MCF 10A (cell line): ENCODE measurements around the gene SCN3B. TPM values are rescaled to one million over a fixed set of nuclear protein-coding genes. Genes with fewer than 3 reads are reported as not detected.

Experiments
- BruUV-seq: library from RNA; stranded (reverse); fragments of 400-500 nt; replicated peaks from 2 replicates; lab custom pipeline; 2021; lab: Mats Ljungman, UMichigan
- CTCF ChIA-PET: fragments of 300-600 bp; sonication (Branson Sonifier 250); formaldehyde crosslinking; extraction: SDS; loops from one replicate; lab custom pipeline; 2021; ENCODE audit warnings: antibody characterized with exemption, inconsistent platforms; lab: Yijun Ruan, JAX
- POLR2A ChIA-PET: fragments of 300-600, 350-650 bp; sonication (Branson Sonifier 250); formaldehyde crosslinking; extraction: SDS; loops from one replicate; lab custom pipeline; 2020; ENCODE audit warnings: antibody characterized with exemption, inconsistent platforms; lab: Yijun Ruan, JAX
- DNase-seq: peaks from one replicate; pipeline ENCODE4 v3.0.0-alpha.2; 2018; ENCODE audit not compliant: unreplicated experiment
- H3K27ac Mint-ChIP-seq: one replicate; pipeline ENCODE4 v1.8.0; 2022; ENCODE audit warnings: mild to moderate bottlenecking, low read depth, mixed read lengths; ENCODE audit not compliant: unreplicated experiment
- H3K27me3 Mint-ChIP-seq: one replicate; pipeline ENCODE4 v1.8.0; 2022; ENCODE audit warnings: mixed read lengths; ENCODE audit not compliant: insufficient read depth, unreplicated experiment
- H3K36me3 Mint-ChIP-seq: one replicate; pipeline ENCODE4 v1.8.0; 2022; ENCODE audit warnings: mild to moderate bottlenecking, moderate library complexity, mixed read lengths; ENCODE audit not compliant: insufficient read depth, unreplicated experiment
- H3K4me1 Mint-ChIP-seq: one replicate; pipeline ENCODE4 v1.8.0; 2022; ENCODE audit warnings: mixed read lengths; ENCODE audit not compliant: insufficient read depth, unreplicated experiment
- H3K4me3 Mint-ChIP-seq: one replicate; pipeline ENCODE4 v1.8.0; 2022; ENCODE audit warnings: mild to moderate bottlenecking, moderate library complexity, mixed read lengths; ENCODE audit not compliant: unreplicated experiment
- H3K9me3 Mint-ChIP-seq: one replicate; pipeline ENCODE4 v1.8.0; 2022; ENCODE audit warnings: mixed read lengths; ENCODE audit not compliant: unreplicated experiment
- CTCF ChIP-seq: fragments of 200-600 bp; IDR thresholded peaks from one replicate; pipeline ENCODE4 v1.8.0; 2022; ENCODE audit warnings: antibody characterized with exemption, mild to moderate bottlenecking; ENCODE audit not compliant: unreplicated experiment
- intact Hi-C: fragments of 100-400 bp; cut with micrococcal nuclease; formaldehyde crosslinking; loops from 2 replicates; pipeline ENCODE4 v1.14.1; 2022
- total RNA-seq: library from RNA; stranded (reverse); gene quantifications from 2 replicates; pipeline ENCODE4 v1.2.3, GENCODE V29; 2022

Gene SCN3B
- total RNA-seq, 1 experiment from 2014 or later, result 1.2 TPM

DNA sequence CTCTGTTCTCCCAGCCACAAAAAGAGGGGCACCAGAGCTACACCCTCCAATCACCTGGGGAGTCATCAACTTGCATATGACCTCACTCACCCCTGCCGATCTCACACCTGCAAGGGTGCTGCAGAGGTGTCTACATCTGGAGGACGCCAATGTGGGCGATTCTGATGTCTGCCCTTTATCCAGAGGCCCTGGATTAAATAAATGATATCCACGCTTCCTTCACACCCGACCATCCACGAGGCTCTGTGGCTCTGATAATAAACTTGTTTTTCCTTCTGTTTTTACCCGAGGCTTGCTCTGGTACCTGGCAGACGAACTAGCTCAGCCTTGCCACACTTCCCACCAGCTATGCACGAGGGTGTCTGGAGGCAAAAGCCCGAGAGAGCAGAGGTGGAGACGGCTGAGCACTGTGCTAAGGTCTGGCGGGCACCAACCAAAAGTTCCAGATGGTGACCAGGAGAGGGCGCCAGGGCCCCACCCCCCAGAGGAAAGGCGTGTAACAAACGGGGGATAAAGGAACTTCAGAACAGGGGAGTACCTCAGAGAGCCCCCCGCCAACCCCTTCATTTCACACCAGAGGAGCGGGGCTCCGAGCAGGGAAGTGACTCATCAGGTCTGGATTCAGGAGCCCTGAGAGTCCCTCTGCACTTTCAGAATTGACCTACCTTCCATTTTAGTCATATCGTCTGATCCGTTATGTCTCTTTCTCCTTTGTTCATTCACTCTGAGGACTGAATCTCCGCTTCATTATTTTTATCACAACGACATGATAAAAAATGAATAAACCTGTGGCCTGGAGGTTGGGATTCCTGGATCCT is 13.5 kb downstream of the SCN3B start:
- Mint-ChIP-seq H3K4me1 (peaks cover 5% of the 10 kb centered on the region), H3K36me3 (no peaks in the 10 kb centered on the region), H3K27ac (no peak overlapping the region), H3K9me3 (no peaks in the 10 kb centered on the region), H3K4me3 (no peak overlapping the region), H3K27me3 (peaks cover 37% of the 10 kb centered on the region)
- ChIA-PET POLR2A (interaction anchor here (1.2 kb wide), 1 partner anchor 16 kb away, joined by 3 read pairs; no protein-coding TSS in a partner anchor), CTCF (interaction anchor here (0.6 to 23.6 kb wide), 35 partner anchors 9 to 967 kb away, joined by 3 to 558 read pairs (median 4); partner anchors contain the start of gene SCN3B)
- peak; percentile 97 for TF ChIP-seq CTCF
- peak; percentile 54 for DNase-seq
- intact Hi-C loops, result loop anchor here (1.0 to 10.0 kb wide), 3 partner anchors 61 to 554 kb away; no protein-coding TSS in a partner anchor
- BruUV-seq, result no TSS peak

GRCh38 chr11:123640029-123640428 is 14.4 kb downstream of the SCN3B start:
- no peaks in the 10 kb centered on the region for H3K36me3 Mint-ChIP-seq
- BruUV-seq, result no TSS peak
- CTCF ChIA-PET, result interaction anchor here (0.5 to 23.6 kb wide), 22 partner anchors 10 to 1802 kb away, joined by 3 to 558 read pairs (median 5); partner anchors contain the start of gene SCN3B
- H3K27me3 Mint-ChIP-seq, result peaks cover 44% of the 10 kb centered on the region
- H3K27ac Mint-ChIP-seq, result no peak overlapping the region
- no peak for TF ChIP-seq CTCF
- no peak overlapping the region for H3K4me3 Mint-ChIP-seq
- POLR2A ChIA-PET, result no interaction called here
- H3K4me1 Mint-ChIP-seq, result peaks cover 5% of the 10 kb centered on the region
- no peak for DNase-seq
- no peaks in the 10 kb centered on the region for H3K9me3 Mint-ChIP-seq
- intact Hi-C loops, result loop anchor here (10.0 kb wide), 1 partner anchor 555 kb away; no protein-coding TSS in a partner anchor

DNA sequence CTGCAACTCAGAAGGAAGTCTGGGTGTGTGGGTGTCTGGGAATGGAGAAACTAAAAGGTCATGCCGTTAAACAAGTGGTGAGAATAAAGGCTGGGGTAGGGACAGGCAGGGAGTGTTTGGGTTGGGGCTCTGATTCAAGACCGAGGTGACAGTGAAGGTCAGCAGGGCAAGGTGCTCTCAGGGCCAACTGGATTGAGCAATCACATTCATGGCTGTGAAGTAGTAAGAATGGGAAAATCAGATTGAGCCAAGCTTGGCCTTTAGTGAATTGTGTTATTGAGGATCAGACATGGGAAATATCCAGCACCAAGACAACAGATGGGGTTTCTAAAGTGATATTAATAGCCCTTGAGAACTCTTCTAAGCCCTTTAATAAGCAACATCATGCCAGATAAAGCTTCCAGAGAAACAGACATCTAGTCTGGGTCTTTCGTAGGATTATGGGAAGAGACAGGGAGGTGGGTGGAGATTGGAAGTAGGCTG is 24.3 kb downstream of the SCN3B start:
- intact Hi-C loops, result no loop called here
- peaks cover 50% of the 10 kb centered on the region for H3K27me3 Mint-ChIP-seq
- POLR2A ChIA-PET, result no interaction called here
- no peak overlapping the region for H3K27ac Mint-ChIP-seq
- H3K4me1 Mint-ChIP-seq, result no peaks in the 10 kb centered on the region
- no peaks in the 10 kb centered on the region for H3K36me3 Mint-ChIP-seq
- TF ChIP-seq CTCF, result no peak
- BruUV-seq, result no TSS peak
- H3K4me3 Mint-ChIP-seq, result no peak overlapping the region
- CTCF ChIA-PET, result interaction anchor here (0.6 to 3.6 kb wide), 6 partner anchors 10 to 765 kb away, joined by 3 to 13 read pairs (median 4); no protein-coding TSS in a partner anchor
- H3K9me3 Mint-ChIP-seq, result no peaks in the 10 kb centered on the region
- no peak for DNase-seq
